Measurements from ENCODE around the gene HNRNPA1L2.

DNA sequence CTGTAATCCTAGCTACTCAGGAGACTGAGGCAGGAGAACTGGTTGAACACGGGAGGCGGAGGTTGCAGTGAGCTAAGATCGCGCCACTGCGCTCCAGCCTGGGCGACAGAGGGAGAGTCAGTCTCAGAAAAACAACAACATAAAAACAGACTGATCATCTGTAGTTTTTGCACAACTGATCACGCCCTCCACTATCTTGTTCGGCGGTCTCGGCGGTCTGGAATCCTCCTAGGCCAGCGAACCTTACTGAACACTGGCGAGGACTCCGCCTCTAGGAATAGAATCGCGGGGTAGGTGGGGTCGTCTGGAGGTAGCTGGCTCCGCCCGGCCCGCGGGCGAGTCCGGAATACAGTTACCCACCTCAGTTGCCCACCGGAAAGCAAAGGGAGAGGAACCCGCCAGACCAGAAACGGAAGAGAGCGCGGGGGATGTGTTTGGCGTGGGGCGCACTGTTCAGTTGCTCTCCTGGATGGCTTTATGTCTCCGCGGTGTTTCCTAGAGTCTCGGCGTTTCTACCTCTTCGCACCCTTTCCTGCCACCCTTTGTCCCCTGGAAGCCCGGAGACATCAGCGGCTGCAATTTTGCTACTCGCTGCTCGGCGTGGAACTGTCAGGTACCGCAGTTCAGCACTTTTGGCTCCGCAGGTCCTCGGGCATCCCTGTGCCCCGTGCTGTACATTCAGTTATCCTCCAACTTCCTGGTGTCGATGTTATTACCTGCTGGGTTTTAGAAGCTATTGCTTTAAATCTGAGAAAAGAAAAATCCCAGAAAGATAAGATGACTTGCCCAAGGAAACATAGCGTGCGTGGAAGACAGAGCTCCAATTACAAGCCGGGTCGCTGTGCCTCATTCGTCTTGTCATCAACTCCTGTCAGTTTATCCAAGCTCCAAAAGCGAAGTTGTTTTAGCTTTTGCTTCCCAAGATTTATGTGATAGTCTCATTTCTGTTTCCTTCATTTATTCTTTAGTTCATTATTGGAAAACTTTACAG is 24.9 kb upstream of the HNRNPA1L2 start:
- TF ChIP-seq CTCF (IDR thresholded peaks at IDR 0.05): no peak
- TF ChIP-seq POLR2A (IDR thresholded peaks at IDR 0.05): no peak
- TF ChIP-seq POLR2AphosphoS5 (IDR thresholded peaks at IDR 0.05): peak in 1 of 3 donors; percentile 58

All from stomach (tissue), 4 donors.